Measurements from ENCODE around the gene CHORDC1.
"Not testable (repeated sequence)": the region's sequence is repeated elsewhere in the genome, so short reads cannot be mapped to it uniquely, and the experiment has no call there.

CHORDC1 gene

GRCh38 chr11:90216611-90217010 lies 6.2 kb downstream of the CHORDC1 start:
- no peak for DNase-seq (ENCODE audit: low spot score)

- no peak for DNase-seq (ENCODE audit: low spot score)
Observed at GRCh38 chr11:90213322-90213721, 9.5 kb downstream of the CHORDC1 start.

- DNase-seq (ENCODE audit: low spot score): no peak
Observed at GRCh38 chr11:90208857-90209256, 14.0 kb downstream of the CHORDC1 start.

DNA sequence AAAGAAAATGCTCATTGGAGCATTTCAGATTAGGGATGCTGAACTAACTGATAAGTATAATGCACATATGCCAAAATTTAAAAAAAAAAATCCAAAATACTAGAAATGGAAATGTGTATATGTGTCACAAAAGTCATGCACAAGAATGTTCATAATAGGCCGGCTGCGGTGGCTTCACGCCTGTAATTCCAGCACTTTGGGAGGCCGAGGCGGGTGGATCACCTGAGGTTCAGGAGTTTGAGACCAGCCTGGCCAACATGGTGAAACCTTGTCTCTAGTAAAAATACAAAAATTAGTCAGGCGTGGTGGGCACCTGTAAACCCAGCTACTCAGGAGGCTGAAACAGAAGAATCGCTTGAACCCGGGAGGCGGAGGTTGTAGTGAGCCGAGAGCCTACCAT lies 14.9 kb downstream of the CHORDC1 start:
- DNase-seq (ENCODE audit: low spot score): not testable (repeated sequence)

DNA sequence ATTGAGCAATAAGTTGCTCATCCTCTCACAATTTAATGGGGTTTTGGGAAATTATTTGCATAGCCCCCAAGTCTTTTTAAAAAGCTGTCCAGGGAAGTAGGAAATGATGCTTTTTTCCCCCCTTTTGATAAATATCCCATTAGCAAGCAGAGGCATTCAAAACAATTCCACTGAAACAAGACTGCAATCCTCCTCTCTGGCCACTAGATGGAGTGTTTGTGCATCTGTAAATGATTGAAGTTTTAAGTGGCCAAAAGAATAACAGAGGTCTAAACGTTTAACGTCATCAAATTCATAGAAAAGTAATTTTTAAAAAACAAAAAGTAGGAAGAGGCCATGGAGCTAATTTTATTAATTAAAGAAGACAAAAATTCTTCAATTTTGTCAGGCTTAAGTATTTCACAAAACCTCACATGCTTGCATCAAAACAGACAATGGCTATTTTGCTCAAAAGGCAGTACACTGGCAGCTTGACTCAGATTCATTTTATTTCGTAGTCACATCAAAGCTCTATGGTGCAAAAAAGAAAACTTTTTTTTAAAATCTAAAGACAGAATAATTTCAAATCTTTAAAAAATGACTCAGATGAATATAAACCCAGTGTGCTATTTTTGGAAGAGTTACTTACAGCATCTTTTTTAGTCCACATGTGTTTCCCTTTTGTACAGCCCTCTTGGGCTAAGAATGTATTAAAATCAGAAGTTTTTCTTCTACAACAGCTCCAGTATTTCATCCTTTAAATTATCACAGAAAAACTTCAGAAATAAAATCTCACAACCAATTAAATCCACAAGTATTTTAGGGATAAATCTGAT lies 17.8 kb downstream of the CHORDC1 start:
- peak; percentile 66 for DNase-seq (ENCODE audit: low spot score)

DNA sequence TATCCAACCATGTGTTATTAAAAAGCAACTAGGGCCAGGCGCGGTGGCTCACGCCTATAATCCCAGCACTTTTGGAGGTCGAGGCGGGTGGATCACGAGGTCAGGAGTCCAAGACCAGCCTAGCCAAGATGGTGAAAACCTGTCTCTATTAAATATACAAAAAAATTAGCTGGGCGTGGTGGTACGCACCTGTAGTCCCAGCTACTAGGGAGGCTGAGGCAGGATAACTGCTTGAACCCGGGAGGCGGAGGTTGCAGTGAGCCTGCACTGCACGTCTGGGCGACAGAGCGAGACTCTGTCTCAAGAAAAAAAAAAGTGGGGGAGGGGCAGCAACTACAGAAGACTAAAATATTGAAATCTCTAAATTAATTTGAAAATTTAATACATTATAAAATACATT lies 18.4 kb downstream of the CHORDC1 start:
- no peak for DNase-seq (ENCODE audit: low spot score)

GRCh38 chr11:90202342-90202741 lies 20.5 kb downstream of the CHORDC1 start:
- DNase-seq (ENCODE audit: low spot score): no peak

GRCh38 chr11:90197377-90197776 lies 25.5 kb downstream of the CHORDC1 start:
- DNase-seq (ENCODE audit: low spot score): no peak

DNA sequence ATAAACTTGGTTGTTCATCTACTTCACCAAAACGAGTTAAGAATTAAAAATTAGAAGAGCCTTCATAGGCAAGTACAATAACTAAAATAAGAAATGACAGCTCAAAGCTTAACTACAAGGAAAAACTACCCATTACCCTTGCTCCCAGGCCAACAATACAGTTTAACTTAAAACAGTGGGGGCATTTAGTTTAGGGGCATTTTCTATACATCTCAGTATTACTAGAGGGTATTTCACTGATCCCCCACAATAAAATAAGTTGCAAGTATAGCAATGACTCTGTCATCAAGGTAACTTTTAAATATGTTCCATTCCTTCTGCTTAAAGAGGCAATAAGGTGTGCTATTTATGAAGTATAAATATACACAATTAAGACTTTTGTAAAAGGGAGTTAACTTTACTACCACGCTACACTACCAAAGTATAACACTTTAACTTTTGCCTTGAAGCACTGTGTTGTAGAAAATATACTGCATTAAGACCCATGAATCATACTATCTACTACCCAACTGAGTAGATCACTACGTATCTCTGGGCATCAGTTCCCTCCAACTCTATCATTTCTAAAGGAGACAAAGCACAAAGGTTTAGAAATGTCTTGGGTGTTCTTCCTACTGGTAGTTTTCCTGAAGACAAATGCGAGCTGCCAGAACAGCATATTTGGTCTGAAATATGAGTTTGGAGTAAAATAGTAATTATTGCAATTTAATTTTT lies 29.8 kb downstream of the CHORDC1 start:
- DNase-seq (ENCODE audit: low spot score): no peak

DNA sequence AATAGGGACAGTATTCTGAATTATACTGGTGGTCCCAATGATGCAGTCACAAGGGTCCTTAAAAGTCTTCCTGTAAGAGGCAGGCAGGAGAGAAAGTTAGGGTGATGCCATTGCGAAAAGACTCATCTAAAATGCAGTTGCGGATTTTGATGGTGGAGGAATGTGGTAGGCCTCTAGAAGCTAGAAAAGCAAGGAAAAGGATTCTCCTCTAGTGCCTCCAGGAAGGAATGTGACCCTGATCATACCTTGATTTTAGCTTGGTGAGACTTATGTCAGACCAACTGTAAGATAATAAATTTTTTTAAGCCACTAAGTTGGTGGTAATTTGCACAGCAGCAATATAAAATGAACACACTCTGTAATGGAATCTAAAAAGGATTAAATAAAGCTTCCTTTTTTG lies 33.8 kb downstream of the CHORDC1 start:
- no peak for DNase-seq (ENCODE audit: low spot score)

DNA sequence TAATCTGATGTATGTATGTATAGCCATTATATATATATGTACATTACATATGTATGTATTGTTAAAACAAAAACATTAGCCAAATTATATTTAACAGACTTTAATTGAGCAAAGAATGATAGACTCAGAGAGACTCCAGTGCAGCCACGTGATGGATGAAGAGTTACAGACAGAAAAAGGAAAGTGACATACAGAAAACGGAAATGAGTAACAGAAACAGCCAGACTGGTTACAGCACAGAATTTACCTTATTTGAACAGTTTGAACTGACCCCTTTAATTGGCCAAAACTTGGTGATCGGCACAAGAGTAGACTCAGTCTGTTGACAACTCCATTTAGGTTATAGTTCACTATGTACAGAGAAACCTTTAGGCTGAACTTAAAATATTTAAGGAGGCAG lies 35.0 kb downstream of the CHORDC1 start:
- DNase-seq (ENCODE audit: low spot score): no peak

DNA sequence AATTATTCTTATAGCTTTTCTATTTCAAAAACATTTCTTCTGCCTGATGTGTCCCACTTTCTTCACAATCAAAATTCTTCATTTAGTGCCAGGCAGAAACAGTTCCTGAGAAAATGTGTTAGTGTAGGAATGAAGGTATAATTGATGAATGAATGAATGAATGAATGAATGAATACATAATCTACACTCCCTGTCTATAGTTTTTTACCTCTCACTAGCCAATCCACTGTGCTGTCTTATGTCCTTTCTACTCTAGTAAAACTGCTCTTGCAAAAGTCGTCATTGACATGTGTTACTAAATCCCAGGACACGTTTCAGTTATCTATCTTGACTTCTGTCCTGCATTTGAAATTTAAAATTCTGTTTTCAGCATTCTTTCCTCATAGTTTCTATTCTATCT lies 42.9 kb downstream of the CHORDC1 start:
- no peak for DNase-seq (ENCODE audit: low spot score)

DNA sequence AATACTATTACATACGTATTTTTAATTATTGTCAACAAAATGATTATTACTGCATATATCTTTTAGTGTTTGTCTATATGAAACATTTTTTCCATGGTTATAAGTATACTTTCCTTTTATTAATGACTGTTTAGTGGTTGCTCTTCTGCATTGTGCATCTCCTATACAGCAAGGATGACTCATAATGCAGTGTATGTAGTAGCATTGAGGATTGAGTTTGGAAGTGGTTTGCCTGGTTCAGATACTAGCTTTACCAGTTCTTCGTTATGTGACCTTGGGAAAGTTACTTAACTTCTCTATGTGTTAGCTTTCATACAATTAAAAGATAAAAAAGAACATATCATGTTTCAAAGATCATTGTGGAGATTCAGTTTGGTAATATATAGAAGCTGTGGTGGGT lies 44.1 kb downstream of the CHORDC1 start:
- no peak for DNase-seq (ENCODE audit: low spot score)

- peak; percentile 52 for DNase-seq (ENCODE audit: low spot score)
Observed at GRCh38 chr11:90176069-90176468, 46.8 kb downstream of the CHORDC1 start.

- DNase-seq (ENCODE audit: low spot score): no peak
Observed at GRCh38 chr11:90171359-90171758, 51.5 kb downstream of the CHORDC1 start.

- no peak for DNase-seq (ENCODE audit: low spot score)
Observed at GRCh38 chr11:90168571-90168970, 54.3 kb downstream of the CHORDC1 start.

GRCh38 chr11:90167704-90168103 lies 55.1 kb downstream of the CHORDC1 start:
- not testable (repeated sequence) for DNase-seq (ENCODE audit: low spot score)

GRCh38 chr11:90166982-90167573 lies 55.8 kb downstream of the CHORDC1 start:
- DNase-seq (ENCODE audit: low spot score): not testable (repeated sequence)
